Inferior parietal cortex (tissue), 1 donor: ENCODE data around the gene TOP3A.

Experiments
- DNase-seq: peaks from one replicate; pipeline ENCODE4 v3.0.0-alpha.2; 2016; ENCODE audit errors: extremely low spot score

TOP3A gene

GRCh38 chr17:18233803-18234518 is 80.8 kb downstream of the TOP3A start:
- no peak for DNase-seq

GRCh38 chr17:18231164-18231563 is 83.6 kb downstream of the TOP3A start:
- DNase-seq: no peak

DNA sequence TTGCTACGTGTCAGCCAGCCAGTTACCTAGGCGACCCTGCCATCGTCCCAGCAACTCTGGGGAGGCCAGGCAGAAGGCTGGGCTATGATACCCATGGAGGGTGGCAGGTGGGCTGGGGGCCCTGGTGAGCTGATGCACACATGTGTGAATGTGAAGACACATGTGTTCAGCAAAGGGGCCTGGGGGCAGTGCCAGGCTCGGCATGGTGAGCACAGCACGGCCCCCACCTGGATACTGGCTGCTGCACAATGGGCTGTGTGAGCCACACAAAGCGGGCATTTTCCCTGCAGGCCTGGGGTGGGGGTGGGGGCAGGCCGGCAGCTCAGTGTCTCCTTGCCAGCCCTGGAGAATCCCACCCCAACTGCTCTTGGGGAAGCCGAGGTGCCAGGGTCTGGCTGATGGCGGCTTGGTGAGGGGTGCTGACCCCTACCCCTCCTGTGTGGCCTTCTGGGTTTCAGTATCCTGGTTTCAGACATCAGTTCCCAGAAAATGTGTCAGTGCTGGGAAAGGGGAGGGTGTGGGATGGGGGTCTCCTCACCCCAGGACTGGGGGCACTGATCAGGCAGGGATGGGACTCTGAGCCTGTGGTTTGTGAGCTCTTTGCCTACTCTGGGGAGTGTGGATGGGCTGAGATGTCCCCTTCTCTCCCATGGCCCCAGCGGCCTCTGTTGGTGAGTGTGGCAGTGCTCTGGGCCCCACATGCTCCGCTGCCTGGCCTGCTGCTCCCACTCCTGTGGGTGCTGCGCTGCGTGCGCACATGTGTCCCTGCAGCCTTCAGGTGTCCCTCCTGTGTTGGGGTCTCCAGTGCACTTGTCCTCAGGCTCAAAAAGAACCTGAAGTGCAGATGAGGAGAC is 84.3 kb downstream of the TOP3A start:
- peak; percentile 57 for DNase-seq

GRCh38 chr17:18229771-18230170 is 85.0 kb downstream of the TOP3A start:
- no peak for DNase-seq

DNA sequence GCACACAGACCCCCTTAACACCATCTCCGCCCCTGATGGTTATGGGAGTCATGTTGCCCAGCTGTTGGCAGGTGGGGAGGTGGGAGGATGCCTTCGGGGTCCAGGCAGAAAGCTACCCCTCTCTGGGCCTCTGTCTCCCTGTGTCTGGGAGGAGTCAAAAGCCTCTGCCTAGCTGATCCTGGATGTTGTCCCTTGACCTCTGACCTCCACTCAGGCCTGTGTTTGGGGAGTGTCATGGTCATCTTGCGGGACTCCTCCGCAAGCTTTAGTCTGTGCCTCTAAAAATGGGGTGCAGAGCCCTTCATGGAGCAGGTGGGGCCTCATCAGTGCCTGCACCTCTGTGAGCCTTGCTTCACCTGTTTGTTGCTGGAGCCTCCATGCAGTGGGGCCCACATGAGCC is 85.5 kb downstream of the TOP3A start:
- DNase-seq: no peak

DNA sequence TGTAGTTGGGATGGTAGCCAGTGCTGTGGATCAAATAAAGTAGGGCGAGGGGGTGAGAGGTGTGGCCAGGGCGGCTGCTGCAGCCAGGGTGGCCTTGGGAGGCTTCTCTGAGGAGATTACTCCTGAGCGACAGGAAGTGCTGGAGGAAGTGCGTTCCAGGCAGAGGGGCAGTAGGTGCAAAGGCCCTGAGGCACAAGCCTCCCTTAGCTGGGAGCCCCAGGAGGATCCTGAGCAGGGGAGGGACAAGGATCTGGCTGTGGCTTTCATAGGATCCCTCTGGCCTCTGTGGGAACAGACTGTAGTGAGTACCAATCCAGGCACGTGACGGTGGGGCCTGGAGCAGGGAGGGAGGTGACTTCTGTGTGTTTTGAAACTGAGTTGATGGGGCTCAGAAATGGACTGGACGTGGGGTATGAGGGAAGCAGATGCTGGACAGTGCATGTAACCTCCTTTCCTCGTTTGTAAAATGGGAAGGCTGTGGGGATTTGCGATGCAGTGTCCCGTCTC is 86.6 kb downstream of the TOP3A start:
- no peak for DNase-seq

GRCh38 chr17:18227635-18228034 is 87.2 kb downstream of the TOP3A start:
- DNase-seq: no peak

GRCh38 chr17:18226284-18226945 is 88.4 kb downstream of the TOP3A start:
- no peak for DNase-seq

DNA sequence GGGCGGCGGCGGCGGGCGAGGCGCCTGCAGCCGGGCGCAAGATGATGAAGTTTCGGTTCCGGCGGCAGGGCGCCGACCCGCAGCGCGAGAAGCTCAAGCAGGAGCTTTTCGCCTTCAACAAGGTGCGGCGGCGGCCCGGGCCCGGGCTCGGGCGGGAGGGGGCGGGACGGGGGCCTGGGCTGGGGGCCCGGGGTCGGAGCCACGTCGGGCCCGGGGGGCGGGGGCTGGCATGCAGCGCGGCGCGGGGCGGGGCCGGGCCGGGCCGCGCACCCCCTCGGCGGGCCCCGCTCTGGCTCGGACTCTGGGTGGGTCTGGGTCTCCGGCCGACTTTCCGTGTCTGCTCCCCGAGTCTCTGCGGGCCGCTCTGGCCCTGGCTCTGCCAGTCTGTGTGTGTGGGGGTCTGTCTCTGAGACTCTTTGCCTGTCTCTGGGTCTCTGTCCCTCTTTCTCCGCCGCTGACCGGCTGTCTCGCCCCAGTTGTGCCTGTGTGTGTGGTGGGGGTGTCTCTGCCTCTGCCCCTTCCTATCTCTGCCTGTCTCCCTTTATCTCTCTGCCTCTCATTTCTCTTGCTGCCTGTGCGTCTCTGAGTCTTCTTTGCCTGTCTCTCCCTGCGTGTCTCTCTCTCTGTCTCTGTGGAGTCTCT is 89.0 kb downstream of the TOP3A start:
- no peak for DNase-seq

DNA sequence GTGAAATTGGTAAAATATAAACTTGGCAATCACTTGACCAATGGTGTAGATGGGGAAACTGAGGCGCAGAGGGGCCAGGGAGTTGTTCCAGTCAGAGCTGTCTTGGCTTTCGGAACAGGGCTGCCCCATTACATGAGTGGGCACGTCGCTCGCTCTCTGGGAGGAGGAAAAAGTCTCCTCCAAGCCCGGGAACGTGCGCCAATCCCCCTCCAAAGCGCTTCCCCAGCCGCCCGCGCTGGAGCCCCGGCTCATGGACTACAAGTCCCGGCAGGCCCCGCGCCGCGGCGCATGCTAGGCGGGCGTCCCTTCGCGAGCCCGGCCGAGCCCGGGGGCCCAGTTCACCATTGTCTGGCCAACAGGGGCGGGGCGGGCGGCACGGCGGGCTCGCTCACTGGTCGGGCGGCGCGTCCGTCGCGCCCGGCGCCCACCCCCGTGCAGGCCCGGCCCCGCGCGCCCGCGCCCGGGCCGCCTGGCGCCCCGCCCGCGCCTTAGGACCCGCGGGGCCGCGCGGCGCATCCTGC is 89.6 kb downstream of the TOP3A start, which contains the start of gene LLGL1:
Gene LLGL1, plus strand, starts transcription at position 515 of the 521 bp plus-strand sequence. CDS start 48 bp downstream, outside the sequence.
- DNase-seq: peak; percentile 90

DNA sequence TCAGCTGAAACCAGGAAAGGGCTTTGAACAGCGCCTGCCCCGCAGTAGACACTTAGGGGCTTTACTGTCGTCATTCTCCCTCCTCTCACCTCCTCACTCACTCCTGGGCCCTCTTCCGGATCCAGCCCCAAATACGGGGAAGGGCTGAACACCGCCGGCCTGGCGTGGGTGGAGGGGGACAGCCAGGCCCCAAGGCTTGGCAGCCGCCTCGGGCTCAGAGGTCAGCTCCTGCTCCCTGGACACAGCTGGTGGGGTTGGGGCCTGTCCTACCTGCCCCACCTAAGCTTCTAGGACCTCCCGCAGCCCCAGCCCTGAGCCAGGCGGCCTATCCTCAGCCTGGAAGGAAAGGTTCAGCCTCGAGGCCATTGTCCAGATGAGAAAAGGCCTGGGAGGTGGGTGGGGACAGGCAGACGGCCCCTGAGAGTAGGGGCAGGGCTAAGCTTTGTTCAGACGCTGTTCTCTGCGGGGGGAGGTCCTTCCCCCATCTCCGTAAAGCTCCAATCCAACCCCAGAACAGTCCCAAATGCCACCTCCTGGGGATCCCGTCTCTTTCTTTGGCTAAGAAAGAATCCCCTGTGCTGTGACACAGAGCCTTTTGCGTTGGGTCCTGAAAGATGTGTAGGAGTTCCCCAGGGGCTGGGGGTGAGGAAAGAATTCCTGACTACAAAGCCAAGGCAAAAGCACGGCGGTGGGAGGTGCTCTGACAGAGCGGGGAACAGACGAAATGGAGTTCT is 90.2 kb downstream of the TOP3A start:
- no peak for DNase-seq

DNA sequence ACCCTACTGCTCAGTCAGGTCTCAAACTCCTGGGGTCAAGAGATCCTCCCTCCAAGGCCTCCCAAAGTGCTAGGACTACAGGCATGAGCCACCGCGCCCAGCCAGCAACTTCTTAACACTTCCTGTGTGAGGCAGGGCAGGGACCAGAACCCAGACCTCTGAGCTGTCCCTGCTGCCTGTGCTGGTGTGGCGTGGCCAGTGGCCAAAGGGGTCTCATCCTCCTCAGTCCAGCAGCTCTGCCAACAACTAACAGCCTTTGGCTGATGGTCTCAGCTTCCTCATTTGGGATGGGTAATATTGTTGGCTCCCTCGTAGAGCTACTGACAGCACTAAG is 90.8 kb downstream of the TOP3A start:
- DNase-seq: no peak
